NCI-H2227 (cell line): ENCODE data around the gene GNAQ.

Source experiments
- DNase-seq: peaks from one replicate; lab custom pipeline; 2025; ENCODE audit not compliant: unreplicated experiment; lab: John Stamatoyannopoulos, UW

The GNAQ gene

DNA sequence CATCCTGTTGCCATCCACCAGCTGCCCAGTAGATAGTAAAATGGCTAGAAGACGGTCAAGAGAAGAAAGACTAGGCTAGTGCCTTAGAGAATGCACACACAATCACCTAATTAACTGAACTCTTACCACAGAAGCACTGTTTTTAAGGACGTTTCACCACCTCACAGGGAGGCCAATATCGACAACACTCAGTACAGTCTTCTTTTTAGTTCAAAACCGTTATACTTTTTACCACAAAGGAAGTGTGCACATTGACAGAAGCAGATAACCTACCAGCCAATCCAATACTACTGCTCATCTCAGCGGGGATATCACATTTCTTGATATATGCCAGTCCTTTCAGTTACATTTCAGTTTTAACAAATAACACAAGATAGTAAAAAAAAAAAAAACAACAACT, 122.3 kb downstream of the GNAQ start:
- DNase-seq, result no peak

- no peak for DNase-seq
Observed at GRCh38 chr9:77908293-77908692, 123.3 kb downstream of the GNAQ start.

DNA sequence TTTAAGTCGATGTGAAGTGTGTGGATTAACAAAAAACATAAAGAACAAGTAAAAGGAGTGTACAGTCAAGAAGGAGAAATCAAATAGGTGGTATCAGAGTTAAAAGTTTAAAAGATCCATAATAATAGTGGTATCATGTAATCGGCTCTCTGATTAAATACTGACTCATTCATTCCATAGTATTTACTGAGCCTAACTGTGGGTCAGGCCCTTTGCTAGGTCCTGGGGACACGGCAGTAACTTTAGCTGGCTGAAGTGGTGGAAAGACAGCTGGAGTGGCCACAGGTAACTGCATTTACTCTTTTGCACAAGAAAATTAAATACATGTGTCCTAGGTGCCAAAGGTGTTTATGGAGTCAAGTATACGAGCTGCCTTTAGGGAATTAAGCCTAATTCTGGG, 124.0 kb downstream of the GNAQ start:
- no peak for DNase-seq

DNA sequence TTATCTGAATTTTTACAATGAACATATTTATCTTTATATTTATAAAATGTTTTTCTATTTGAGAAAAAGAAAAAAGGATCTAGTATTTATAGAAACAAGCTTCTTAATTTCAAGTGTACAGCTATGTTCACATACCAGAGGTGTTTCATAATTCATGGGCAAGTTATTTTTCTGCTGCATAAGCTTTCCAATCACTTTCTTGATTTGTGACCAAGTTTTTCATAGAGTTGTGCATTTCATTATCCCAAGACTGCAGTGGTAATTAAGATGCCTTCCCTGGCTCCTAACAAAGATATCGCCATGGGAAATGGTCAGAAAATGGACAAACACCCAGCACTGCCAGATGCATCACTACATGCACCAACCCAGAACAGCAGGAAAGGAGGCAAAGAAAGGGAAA, 124.6 kb downstream of the GNAQ start:
- no peak for DNase-seq

DNA sequence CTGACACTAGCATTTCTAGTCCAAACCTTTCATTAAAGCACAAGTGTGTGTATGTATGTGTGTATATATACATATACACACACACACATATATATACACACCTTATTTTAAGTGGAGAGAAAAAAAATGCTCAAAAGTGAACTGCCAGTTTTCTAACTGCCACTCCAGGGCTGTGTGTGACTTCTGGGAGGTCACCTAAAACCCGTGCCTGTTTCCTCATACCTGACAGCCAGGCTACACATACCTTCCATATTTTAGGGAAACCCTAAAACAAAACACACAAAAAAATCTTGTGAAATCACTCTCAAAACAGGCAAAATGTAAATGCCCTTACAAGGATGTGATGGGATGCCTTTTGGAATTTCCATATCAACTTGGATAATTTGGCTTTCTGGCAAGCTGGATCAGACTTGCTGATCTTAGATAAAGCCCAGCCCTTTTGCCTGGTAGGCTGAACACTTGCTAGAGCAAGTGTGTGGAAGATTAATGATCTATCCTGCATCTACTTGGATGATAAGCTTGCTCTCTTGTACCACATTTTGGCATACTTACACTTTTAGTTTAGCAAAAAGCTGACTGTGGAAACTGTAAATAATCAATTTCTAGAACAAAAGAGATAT, 127.8 kb downstream of the GNAQ start:
- no peak for DNase-seq

GRCh38 chr9:77901771-77902170, 129.8 kb downstream of the GNAQ start:
- no peak for DNase-seq

GRCh38 chr9:77901018-77901417, 130.6 kb downstream of the GNAQ start:
- DNase-seq, result no peak

GRCh38 chr9:77899679-77900354, 131.8 kb downstream of the GNAQ start:
- DNase-seq, result no peak

DNA sequence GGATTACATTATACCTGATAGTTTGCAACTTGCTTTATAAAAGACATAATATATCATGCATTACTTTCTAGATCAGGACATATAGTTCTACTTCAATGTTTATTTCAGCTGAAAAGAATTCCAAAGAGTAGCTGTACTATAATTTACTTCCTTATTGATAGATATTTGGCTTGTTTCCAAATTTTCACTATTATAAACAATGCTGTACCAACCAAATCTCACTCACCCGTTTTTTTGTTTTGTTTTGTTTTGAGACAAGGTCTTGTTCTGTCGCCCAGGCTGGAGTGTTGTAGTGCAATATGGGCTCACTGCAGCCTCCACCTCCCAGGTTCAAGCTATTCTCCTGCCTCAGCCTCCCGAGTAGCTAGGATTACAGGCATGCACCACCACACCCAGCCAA, 132.7 kb downstream of the GNAQ start:
- DNase-seq, result no peak

GRCh38 chr9:77896938-77897667, 134.5 kb downstream of the GNAQ start:
- peak; percentile 69 for DNase-seq

GRCh38 chr9:77896269-77896937, 135.2 kb downstream of the GNAQ start:
- DNase-seq, result no peak

DNA sequence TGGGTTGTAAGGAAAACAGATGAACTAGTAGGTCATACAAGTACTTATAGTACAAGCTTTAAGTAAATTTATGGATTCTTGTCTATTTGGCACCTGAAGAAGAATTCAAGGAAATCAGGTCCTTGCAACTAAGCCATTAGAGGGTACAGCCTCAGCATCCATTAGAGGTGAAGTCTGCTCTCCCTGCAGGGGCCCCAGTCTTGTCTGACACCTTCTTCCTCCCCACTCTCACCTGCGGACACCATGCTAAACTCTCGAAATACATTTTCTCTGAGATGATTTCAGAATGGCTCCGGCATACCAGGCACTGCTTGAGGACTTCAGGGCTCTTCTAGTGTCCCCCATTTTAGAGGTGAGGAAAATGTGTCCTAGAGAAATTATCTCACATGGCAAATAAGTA, 137.9 kb downstream of the GNAQ start:
- no peak for DNase-seq

DNA sequence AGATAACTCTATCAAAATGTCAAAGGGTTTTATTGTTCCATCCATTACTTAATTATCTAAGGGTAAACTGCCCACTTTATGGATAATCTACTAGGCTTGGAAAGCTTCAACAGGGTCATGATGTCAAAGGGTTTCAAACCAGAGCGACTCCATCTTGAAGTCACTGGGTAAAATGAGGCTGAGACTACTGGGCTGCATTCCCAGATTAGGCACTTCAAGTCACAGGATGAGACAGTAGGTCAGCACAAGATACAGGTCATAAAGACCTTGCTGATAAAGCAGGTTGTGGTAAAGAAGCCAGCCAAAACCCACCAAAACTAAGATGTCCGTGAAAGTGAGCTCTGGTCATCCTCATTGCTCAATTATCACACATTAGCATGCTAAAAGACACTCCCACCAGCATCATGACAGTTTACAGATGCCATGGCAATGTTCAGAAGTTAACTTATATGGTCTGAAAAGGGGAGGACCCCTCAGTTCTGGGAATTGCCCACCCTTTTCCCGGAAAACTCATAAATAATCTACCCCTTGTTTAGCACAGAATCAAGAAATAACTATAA, 138.6 kb downstream of the GNAQ start:
- no peak for DNase-seq

- no peak for DNase-seq
Observed at GRCh38 chr9:77892171-77892570, 139.4 kb downstream of the GNAQ start.

DNA sequence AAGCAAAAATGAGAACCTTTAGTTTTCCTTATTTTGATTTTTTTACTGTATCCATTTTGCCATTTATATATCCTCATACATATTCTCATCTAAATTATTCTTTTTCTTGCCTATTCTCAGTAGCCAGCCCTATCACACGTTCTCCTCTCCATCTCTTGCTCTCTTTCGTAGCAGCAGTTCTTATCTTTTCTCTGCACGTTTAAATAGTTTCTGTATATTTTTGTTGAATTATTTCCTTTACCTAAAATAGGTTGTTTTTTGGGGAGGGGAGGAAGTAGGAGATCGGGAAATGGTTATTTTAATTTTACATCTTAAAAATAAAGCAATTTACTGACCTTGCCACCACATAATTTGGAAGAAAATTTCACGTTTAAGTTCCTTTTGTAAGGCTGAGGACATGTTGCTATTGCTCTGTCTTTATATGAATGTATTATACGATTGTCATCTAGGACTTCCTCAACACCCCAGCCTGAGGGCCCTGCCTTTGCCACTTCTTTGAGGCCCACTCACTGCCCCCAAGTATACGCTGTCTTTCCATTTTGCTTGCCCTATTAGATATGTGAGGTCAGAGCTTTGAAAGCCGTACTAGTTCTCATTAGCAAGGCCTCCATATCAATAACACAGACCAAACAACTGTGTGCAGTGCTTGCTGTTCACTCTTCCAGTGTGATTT, 140.3 kb downstream of the GNAQ start:
- no peak for DNase-seq

DNA sequence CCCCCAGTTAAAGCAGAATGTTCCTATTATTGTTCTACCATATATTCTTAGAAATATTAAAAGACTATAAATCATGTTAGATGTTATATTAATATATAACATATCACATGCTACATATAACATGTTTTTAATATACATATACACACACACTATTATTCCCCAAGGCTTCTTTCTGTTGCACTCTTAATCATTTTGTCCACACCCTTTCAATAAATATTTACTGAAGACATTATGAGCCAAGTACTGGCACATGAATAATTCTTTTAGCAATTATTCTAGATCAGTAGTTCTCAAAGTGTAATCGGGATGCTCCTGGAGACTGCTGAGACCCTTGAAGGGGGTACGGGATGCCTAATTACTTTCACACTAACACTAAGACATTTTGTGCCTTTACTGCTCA, 143.9 kb downstream of the GNAQ start:
- no peak for DNase-seq

DNA sequence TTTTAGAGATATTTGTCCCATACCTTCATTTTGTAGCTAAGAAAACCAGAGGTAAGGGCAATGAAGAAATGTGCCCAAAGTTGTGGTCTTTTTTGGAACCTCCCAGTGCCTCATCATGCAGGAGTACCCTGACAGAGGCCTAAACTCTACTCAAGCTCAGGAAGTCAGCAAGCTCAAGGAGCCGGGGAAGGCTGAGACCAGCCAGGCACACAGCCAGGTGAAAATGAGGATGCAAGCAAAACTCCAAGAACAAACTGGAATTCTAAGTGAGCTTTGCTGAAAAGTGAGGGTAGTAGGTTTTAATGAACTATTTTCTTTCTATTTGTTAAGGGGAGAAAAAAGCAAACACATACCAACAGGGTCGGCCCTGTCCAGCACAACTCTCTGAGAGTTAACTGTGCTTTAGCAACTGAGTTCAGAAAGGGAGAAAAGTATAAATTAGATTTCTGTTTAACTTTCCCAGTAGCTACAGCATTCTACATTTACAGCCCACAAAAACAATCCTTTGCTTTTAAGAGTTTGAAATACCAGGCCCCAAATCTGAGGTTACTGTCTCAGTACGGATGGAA, 146.4 kb downstream of the GNAQ start:
- DNase-seq, result no peak

DNA sequence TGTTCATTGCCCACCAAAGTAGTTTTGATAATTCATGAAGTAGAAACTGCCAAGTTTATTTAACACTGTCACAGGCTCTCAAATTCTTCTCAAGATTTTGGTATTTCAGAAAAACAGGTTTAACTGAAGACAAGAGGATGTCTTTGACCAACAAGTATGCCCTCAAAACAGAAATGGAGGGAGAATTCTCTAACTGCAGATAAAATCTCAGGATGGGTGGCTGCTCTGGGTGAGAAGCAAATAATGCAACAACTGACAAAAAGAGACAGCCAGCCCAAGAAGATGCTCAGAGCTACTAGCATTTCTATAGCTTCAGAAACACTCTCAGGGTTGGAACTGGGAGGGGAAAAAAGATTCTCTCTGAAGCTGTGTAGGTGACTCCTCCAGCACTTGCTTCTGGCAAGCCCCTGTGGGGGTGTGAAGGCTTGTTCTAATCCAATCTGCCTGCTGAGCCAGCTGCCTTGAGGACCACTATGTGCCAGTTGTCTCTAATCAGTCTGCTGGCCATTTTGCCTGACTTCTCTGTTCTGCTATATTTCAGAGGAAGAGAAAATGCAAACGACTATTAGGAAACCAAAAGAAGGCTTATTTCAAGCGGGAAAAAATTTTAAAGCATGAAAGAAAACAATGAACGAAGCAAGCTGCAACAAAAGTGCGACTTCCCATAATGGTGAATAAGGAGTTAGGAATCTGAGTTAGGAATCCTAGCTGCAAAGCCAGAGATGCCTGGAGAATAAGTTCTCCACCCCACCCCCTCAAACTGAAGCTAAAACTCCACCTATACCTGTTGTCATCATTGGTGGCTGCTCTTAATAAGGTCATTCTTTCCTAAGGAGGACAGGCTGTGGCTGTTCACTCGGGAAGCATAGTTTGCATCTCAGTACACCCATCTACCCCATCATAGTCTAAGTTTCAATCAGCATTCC, 147.5 kb downstream of the GNAQ start:
- no peak for DNase-seq

DNA sequence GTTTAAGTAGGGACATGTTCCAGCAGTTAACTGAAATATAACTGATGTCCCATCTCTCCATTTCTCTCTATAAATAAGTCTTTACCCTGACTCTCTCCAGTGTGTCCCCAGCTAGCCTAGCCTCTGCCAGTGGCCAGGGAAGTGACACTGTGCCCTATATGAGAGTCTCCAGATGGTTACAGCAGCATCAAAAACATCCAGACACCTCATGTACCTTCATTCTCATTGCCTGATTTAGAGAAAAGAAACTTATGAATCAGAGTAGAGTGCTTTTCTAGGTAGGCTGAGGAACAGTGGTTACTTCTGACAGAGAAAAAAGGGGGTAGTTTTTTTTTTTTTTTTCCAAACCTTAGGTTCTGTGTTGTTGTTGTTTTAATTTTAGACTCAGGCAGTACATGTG, 148.5 kb downstream of the GNAQ start:
- DNase-seq, result no peak

- DNase-seq, result no peak
Observed at GRCh38 chr9:77882294-77882693, 149.3 kb downstream of the GNAQ start.
